Activated naive CD4-positive, alpha-beta T cell treated with anti-CD3 and anti-CD28 coated beads for 36 hours (primary cell): ENCODE data around the gene CSNK2A1. TPM values are rescaled to one million over a fixed set of nuclear protein-coding genes. Genes with fewer than 3 reads are reported as not detected.
"Not testable (repeated sequence)": the region's sequence is repeated elsewhere in the genome, so short reads cannot be mapped to it uniquely, and the experiment has no call there.

Source experiments
- CTCF ChIA-PET: fragments of 350-600 bp; sonication (Branson Sonifier 250); formaldehyde crosslinking; loops from one replicate; lab custom pipeline; 2021; ENCODE audit warnings: antibody characterized with exemption; lab: Charles Lee
- DNase-seq: peaks from one replicate; pipeline ENCODE4 v3.0.0-alpha.2; 2020
- H3K27ac Mint-ChIP-seq: one replicate; pipeline ENCODE4 v1.8.0; 2021; ENCODE audit warnings: mild to moderate bottlenecking, mixed read lengths
- H3K27me3 Mint-ChIP-seq: one replicate; pipeline ENCODE4 v1.8.0; 2021; ENCODE audit warnings: low read depth, mixed read lengths
- H3K36me3 Mint-ChIP-seq: one replicate; pipeline ENCODE4 v1.8.0; 2021; ENCODE audit warnings: low read depth, mixed read lengths
- H3K4me1 Mint-ChIP-seq: one replicate; pipeline ENCODE4 v1.8.0; 2021; ENCODE audit warnings: low read depth, mixed read lengths
- H3K4me3 Mint-ChIP-seq: one replicate; pipeline ENCODE4 v1.8.0; 2021; ENCODE audit warnings: mild to moderate bottlenecking, moderate library complexity, mixed read lengths
- H3K9me3 Mint-ChIP-seq: one replicate; pipeline ENCODE4 v1.8.0; 2021; ENCODE audit warnings: mixed read lengths
- intact Hi-C: fragments of 100-400 bp; cut with micrococcal nuclease; formaldehyde crosslinking; loops from one replicate; pipeline ENCODE4 v1.15.1; 2023
- total RNA-seq, 2 experiments: library from RNA; stranded (reverse); gene quantifications; one replicate each; pipeline ENCODE4 v1.2.3, GENCODE V29; 2021

The CSNK2A1 gene
- total RNA-seq, 2 experiments from 2014 or later, result 164 to 167 TPM

DNA sequence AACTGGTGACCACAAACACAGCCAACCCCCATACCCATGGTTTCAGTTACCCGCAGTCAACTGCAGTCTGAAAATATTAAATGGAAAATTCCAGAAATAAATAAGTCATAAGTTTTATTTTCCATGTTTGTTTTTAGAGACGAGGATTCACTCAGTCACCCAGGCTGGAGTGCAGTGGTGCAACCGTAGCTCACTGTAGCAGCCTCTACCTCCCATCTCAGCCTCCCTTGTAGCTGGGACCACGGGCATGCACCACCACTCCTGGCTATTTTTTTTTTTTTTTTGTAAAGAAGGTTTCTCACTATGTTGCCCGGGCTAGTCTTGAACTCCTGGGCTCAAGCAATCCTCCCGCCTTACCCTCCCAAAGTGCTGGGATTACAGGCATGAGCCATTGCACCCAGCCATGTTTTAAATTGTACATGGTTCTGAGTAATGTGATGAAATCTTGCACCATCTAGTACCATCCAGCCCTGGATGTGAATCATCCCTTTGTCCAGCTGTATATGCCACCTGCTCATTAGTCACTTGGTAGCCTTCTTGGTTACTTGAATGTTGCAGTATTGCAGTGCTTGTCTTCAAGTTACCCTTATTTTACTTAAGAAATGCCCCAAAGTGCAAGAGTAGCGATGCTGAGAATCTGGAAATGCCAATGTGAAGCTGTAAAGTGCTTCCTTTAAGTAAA lies 14.5 kb downstream of the CSNK2A1 start:
- Mint-ChIP-seq H3K9me3 (peaks cover 16% of the 10 kb centered on the region), H3K27me3 (no peaks in the 10 kb centered on the region), H3K27ac (peak overlapping the region; percentile 86), H3K4me1 (peaks cover 41% of the 10 kb centered on the region), H3K36me3 (peaks cover 46% of the 10 kb centered on the region), H3K4me3 (no peak overlapping the region)
- peak; percentile 45 for DNase-seq
- CTCF ChIA-PET, result interaction anchor here (1.2 kb wide), 1 partner anchor 18 kb away, joined by 3 read pairs; no protein-coding TSS in a partner anchor
- intact Hi-C loops, result loop anchor here (1.0 kb wide), 1 partner anchor 14 kb away; the partner anchor contains the start of gene CSNK2A1

DNA sequence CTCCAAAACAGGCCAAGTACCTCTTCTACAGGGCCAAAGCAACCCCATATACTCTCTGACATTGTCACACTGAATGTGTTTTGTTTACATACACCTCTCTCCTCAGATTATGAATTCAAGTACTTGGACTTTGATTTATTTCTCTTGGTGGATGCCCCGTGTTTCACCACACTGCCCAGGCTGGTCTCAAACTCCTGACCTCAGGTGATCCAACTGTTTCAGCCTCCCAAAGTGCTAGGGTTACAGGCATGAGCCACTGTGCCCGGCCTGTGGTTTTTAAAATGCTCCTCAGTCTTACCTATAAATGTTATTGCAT lies 16.1 kb downstream of the CSNK2A1 start:
- DNase-seq, result no peak
- CTCF ChIA-PET, result interaction anchor here (1.2 kb wide), 1 partner anchor 19 kb away, joined by 3 read pairs; no protein-coding TSS in a partner anchor
- Mint-ChIP-seq H3K9me3 (peaks cover 16% of the 10 kb centered on the region), H3K4me3 (no peak overlapping the region), H3K36me3 (peaks cover 56% of the 10 kb centered on the region), H3K27ac (no peak overlapping the region), H3K27me3 (no peaks in the 10 kb centered on the region), H3K4me1 (peaks cover 31% of the 10 kb centered on the region)
- intact Hi-C loops, result no loop called here

DNA sequence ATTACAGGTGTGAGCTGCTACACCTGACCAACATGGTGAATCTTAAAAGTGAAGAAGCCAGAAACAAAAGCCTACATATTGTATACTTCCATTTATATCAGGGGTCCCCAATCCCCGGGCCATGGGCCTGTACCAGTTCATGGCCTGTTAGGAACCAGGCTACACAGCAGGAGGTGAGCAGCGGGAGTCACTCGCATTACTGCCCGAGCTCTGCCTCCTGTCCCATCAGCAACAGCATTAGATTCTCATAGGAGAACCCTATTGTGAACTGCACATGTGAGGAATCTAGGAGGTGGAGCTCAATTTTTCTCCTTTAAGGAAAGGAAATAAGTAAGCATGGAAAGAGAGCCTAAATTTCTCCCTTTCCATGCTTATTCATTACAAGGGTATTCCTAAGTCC lies 21.7 kb downstream of the CSNK2A1 start:
- intact Hi-C loops, result no loop called here
- Mint-ChIP-seq H3K27ac (no peak overlapping the region), H3K27me3 (no peaks in the 10 kb centered on the region), H3K4me1 (peaks cover 18% of the 10 kb centered on the region), H3K9me3 (peaks cover 18% of the 10 kb centered on the region), H3K4me3 (no peak overlapping the region), H3K36me3 (peaks cover 65% of the 10 kb centered on the region)
- CTCF ChIA-PET, result no interaction called here
- DNase-seq, result no peak

DNA sequence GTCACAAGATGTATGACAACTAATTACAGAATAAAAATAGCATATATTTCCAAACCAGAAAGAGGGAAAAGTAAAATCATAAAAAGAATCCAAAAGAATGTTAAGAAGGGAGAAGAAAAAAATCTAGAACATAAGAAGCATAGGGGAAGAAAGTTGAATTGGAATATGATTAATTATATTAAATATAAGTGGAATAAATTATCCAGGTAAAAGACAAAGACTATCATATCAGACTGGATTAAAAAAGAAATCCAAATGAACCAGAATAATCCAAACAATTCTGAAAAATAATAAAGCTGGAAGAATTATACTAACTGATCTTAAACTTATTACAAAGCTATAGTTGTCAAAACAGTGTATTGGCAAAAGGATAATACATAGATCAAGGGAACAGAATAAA lies 23.6 kb downstream of the CSNK2A1 start:
- Mint-ChIP-seq H3K27me3 (no peaks in the 10 kb centered on the region), H3K36me3 (peaks cover 65% of the 10 kb centered on the region), H3K4me1 (peaks cover 30% of the 10 kb centered on the region), H3K27ac (no peak overlapping the region), H3K9me3 (peaks cover 16% of the 10 kb centered on the region), H3K4me3 (no peak overlapping the region)
- CTCF ChIA-PET, result no interaction called here
- no peak for DNase-seq
- intact Hi-C loops, result no loop called here

DNA sequence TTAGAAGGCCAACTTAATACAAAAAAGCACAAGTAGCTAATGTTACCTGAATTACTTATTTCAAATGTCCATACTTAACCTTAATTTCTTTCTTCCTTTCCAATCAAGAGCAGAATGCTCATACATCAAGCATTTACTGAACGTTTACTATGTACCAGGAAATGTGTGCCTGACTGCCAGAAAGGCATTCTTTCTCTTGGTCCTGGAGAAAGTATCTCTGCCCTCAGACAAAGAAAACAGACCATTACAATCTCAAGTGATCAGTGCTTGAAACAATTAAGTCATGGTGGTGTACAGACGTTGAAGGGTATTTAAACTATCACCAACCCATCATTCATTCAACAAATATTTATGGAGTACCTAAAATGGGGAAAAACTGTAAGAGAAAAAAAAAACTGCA lies 26.4 kb downstream of the CSNK2A1 start:
- Mint-ChIP-seq H3K27me3 (no peaks in the 10 kb centered on the region), H3K9me3 (peaks cover 16% of the 10 kb centered on the region), H3K27ac (no peak overlapping the region), H3K36me3 (peaks cover 53% of the 10 kb centered on the region), H3K4me3 (no peak overlapping the region), H3K4me1 (peaks cover 45% of the 10 kb centered on the region)
- CTCF ChIA-PET, result interaction anchor here (0.7 kb wide), 1 partner anchor 60 kb away, joined by 4 read pairs; no protein-coding TSS in a partner anchor
- intact Hi-C loops, result no loop called here
- no peak for DNase-seq

DNA sequence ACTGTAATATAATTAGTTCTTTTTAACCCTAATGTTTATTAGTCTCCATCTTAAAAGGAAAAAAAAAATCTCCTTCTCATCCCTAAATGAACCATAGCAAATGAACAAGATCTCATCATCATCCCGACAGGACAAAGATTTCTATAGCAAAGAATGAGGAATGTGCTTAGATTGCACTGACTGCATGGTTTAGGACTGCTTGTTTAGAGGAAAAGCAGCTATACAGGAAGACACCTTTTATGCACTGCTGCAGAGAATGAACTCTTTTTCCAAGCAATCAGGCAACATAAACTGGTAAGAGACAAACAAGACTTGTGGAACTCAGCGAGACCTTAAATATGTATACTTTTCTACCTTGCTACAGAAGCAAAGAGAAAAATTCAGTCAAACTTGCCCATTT lies 26.8 kb downstream of the CSNK2A1 start:
- CTCF ChIA-PET, result interaction anchor here (0.7 kb wide), 1 partner anchor 61 kb away, joined by 4 read pairs; no protein-coding TSS in a partner anchor

DNA sequence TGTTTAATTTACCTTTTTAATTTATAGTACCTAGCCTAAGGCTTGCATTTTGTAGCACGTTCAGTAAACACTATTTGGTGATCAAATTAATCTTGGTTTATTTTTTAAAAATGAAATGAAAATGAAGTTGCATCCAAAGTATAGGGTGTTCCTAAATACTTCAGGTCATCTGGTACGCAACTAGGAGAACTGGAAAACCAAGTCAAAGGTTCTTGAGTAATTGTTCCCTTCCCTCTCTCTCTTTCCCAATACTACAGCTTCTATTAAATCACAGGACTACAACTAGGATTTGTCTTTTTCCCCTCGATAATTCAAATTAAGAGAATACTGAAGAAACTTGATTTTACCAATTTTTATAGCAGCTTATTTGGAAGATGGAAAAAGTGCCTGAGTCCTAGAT lies 27.9 kb downstream of the CSNK2A1 start:
- Mint-ChIP-seq H3K4me3 (no peak overlapping the region), H3K36me3 (peaks cover 40% of the 10 kb centered on the region), H3K9me3 (peaks cover 10% of the 10 kb centered on the region), H3K4me1 (peaks cover 54% of the 10 kb centered on the region), H3K27me3 (no peaks in the 10 kb centered on the region), H3K27ac (no peak overlapping the region)
- CTCF ChIA-PET, result no interaction called here
- no peak for DNase-seq
- intact Hi-C loops, result no loop called here

More for the DNA sequence above, 26.8 kb downstream of the CSNK2A1 start:
- no peak for DNase-seq
- no peak overlapping the region for H3K27ac Mint-ChIP-seq
- no peaks in the 10 kb centered on the region for H3K27me3 Mint-ChIP-seq
- no peak overlapping the region for H3K4me3 Mint-ChIP-seq
- peaks cover 49% of the 10 kb centered on the region for H3K36me3 Mint-ChIP-seq
- H3K4me1 Mint-ChIP-seq, result peaks cover 48% of the 10 kb centered on the region
- peaks cover 16% of the 10 kb centered on the region for H3K9me3 Mint-ChIP-seq
- intact Hi-C loops, result no loop called here

DNA sequence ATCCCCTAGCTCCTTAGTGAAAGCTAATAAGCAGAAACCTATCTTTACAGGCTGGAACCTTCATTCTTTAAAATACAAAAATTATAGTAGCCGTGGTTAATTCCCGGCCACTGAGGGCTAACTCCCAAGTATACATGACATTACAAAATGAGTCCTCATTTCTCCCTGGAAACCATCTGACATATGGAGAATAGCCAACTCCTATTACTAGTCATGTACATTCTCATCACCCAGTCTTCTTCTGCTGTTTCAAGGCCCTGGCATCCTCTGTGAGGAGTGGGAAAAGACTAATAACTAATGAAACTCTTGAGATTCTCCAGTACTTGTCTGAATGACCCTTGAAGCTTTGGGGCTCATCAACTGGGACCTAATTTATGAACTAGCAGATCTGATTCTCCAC lies 30.2 kb downstream of the CSNK2A1 start:
- Mint-ChIP-seq H3K27ac (no peak overlapping the region), H3K27me3 (no peaks in the 10 kb centered on the region), H3K36me3 (peaks cover 24% of the 10 kb centered on the region), H3K4me3 (no peak overlapping the region), H3K9me3 (no peaks in the 10 kb centered on the region), H3K4me1 (peaks cover 62% of the 10 kb centered on the region)
- CTCF ChIA-PET, result no interaction called here
- no peak for DNase-seq
- intact Hi-C loops, result no loop called here

DNA sequence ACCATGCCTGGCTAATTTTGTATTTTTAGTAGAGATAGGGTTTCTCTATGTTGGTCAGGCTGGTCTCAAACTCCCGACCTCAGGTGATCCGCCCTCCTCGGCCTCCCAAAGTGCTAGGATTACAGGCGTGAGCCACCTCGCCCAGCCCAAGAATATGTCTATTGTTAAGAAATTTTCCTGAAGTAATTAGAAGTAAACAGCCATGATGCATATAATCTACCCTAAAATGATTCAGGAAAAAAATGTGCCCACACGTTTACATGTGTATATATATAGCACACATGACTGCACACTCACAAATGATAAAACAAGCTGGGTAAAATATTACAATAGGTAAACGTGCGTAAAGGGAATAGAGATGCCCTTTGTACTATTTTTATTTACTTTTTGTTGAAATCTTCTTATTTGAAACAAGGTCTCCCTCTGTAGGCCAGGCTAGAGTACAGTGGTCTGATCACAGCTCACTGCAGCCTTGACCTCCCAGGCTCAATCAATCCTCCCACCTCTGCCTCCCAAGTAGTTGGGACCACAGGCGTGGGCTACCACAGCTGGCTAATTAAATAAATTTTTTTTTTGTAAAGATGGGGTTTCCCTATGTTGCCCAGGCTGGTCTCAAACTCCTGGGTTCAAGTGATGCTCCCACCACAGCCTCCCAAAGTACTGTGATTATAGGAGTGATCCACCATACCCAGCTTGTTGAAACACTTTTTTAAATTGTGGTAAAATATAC lies 33.1 kb downstream of the CSNK2A1 start:
- intact Hi-C loops, H3K27me3 Mint-ChIP-seq, H3K27ac Mint-ChIP-seq, DNase-seq, H3K9me3 Mint-ChIP-seq, H3K4me3 Mint-ChIP-seq: not testable (repeated sequence)
- CTCF ChIA-PET, result interaction anchor here (0.6 to 1.7 kb wide), 3 partner anchors 18 to 156 kb away, joined by 3 to 5 read pairs (median 4); no protein-coding TSS in a partner anchor
- peaks cover 42% of the 10 kb centered on the region for H3K4me1 Mint-ChIP-seq
- H3K36me3 Mint-ChIP-seq, result peaks cover 33% of the 10 kb centered on the region

DNA sequence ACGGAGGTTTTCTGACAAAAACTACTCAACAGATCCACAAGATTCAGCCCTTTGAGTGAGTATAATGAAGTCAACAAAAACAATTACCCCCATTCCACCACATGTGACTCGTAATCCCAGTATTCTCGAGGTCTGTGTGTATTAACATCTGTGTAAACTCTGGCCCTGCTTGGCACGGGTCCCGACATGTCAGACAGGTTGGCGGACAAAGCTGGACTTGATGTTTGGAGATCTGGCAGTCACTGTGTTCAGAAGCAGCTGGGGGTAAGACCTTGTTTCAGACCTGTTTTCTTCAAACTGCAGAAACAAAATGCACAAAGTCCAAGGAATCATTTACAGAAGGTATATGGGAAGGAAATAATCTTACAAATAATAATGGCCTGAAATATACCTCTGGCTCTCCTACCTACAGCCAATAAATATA lies 35.2 kb downstream of the CSNK2A1 start:
- H3K4me3 Mint-ChIP-seq, H3K9me3 Mint-ChIP-seq, DNase-seq, H3K27me3 Mint-ChIP-seq, intact Hi-C loops, H3K27ac Mint-ChIP-seq: not testable (repeated sequence)
- CTCF ChIA-PET, result interaction anchor here (0.6 to 1.1 kb wide), 3 partner anchors 128 to 446 kb away, joined by 3 read pairs; no protein-coding TSS in a partner anchor
- Mint-ChIP-seq H3K36me3 (peaks cover 29% of the 10 kb centered on the region), H3K4me1 (peaks cover 25% of the 10 kb centered on the region)

DNA sequence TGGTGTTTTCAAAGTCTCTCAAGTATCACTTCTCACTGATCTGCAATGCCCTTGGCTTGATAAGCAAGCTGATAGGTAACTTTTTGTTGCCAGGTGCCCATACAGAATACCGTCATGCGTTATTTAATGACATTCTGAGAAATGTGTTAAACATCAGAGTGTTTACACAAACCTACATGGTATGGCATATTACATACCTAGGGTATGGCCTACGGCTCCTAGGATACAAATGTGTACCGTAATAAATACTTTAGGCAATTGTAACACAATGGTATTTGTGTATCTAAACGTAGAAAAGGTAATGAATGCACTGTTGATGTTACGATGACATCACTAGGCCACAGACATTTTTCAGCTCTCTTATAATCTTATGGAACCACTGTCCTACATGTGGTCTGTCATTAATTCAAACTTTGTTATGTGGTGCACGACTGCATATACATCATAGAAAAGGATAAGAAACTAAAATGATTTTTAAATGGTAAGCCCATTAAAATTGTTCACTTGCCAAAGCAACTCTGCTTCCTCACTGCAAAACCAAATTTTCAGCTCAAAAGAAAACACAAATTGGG lies 35.7 kb downstream of the CSNK2A1 start:
- no peaks in the 10 kb centered on the region for H3K9me3 Mint-ChIP-seq
- CTCF ChIA-PET, result interaction anchor here (0.6 kb wide), 2 partner anchors 129 to 446 kb away, joined by 3 read pairs; no protein-coding TSS in a partner anchor
- no peak overlapping the region for H3K27ac Mint-ChIP-seq
- peaks cover 33% of the 10 kb centered on the region for H3K36me3 Mint-ChIP-seq
- H3K27me3 Mint-ChIP-seq, result no peaks in the 10 kb centered on the region
- no peak overlapping the region for H3K4me3 Mint-ChIP-seq
- DNase-seq, result no peak
- peaks cover 25% of the 10 kb centered on the region for H3K4me1 Mint-ChIP-seq
- intact Hi-C loops, result no loop called here

DNA sequence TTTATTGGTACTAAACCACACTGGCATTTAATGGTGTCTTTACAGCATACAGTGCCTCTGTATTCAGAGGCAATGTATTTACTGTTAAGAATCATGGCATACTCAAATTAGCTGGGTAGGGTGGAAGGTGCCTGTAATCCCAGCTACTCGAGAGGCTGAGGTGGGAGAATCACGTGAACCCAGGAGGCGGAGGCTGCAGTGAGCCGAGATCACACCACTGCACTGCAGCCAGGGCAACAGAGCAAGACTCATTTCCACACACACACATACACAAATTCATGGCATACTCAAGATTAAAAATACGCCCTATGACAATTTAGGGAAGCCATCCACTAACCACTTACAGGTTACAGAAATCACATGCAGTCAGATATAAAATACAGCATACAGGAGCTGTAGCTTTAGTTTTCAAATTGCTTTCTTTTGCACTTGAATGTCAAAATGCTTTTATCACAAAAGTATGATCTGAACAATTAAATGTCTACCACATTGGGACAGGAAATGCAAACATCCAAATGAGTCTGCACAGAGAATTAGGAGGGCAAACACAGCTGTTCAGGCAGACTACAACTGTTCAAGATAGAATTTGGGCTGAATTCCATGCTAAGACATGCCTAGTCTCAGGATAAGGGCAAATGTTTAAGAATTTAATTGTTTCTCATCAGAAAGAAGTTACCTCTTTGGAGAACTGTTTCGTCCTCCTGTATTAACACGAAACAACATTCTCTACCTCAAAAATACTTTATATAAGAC lies 36.4 kb downstream of the CSNK2A1 start:
- Mint-ChIP-seq H3K4me1 (peaks cover 20% of the 10 kb centered on the region), H3K4me3 (no peak overlapping the region), H3K36me3 (peaks cover 40% of the 10 kb centered on the region), H3K27me3 (no peaks in the 10 kb centered on the region), H3K9me3 (no peaks in the 10 kb centered on the region), H3K27ac (no peak overlapping the region)
- CTCF ChIA-PET, result interaction anchor here (1.0 kb wide), 1 partner anchor 35 kb away, joined by 3 read pairs; no protein-coding TSS in a partner anchor
- DNase-seq, result no peak
- intact Hi-C loops, result no loop called here
